ENCODE results near the gene OR14C36. TPM values are rescaled to one million over a fixed set of nuclear protein-coding genes. Genes with fewer than 3 reads are reported as not detected.
"Not testable (repeated sequence)": the region's sequence is repeated elsewhere in the genome, so short reads cannot be mapped to it uniquely, and the experiment has no call there.

The OR14C36 gene
- not detected for total RNA-seq
- polyA plus RNA-seq = not detected
- long read RNA-seq, donor 1 = 0 reads
- long read RNA-seq, donor 2 = 0 reads
- long read RNA-seq, donor 3 = 0 reads

DNA sequence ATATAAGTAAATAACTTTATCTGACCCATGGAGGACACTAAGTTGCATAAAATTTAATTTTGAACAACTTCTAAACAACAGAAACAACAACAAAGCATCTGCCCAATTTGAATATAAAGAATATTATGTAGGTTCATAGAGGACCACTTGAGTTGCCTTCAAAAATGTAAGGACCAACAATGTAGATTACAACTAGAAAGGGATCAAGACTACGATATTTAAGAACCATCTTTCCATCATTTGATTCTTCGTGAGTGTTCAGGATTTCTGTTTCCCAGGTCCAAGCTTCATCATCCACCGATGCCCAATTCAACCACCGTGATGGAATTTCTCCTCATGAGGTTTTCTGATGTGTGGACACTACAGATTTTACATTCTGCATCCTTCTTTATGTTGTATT lies at the start of gene OR14C36:
OR14C36 (plus strand) TSS at position 301 of the 400 bp plus-strand sequence; CDS start at position 301, 0 bp downstream.
- TF ChIP-seq EP300 (IDR thresholded peaks at IDR 0.05) (no peak), CTCF (IDR thresholded peaks at IDR 0.05) (no peak), POLR2A (IDR thresholded peaks at IDR 0.05) (no peak)
- intact Hi-C loops (cut with DNase I) = no loop called here
- no peaks in the 10 kb centered on the region for H3K9me3 ChIP-seq
- H3K4me1 ChIP-seq (ENCODE audit: insufficient read depth) = no peaks in the 10 kb centered on the region
- WGBS, 3 donors = 66 to 73% (median 70%) methylated on average over 4 of the region's 4 CpGs
- H3K27me3 ChIP-seq = no peaks in the 10 kb centered on the region
- no peak within 1 kb of the TSS for H3K4me3 ChIP-seq
- H3K36me3 ChIP-seq = no peaks in the 10 kb centered on the region
- no peak within 1 kb of the TSS for H3K27ac ChIP-seq
- no peak for DNase-seq

GRCh38 chr1:248303324-248303723 lies 45.3 kb upstream of the OR14C36 start, which contains the start of gene OR2T12:
OR2T12 (minus strand) TSS chr1:248303424; CDS start chr1:248295578, 7,846 bp downstream.
- H3K27ac ChIP-seq = no peak within 1 kb of the TSS
- no peak for DNase-seq
- TF ChIP-seq CTCF (IDR thresholded peaks at IDR 0.05) (no peak), POLR2A (IDR thresholded peaks at IDR 0.05) (no peak), EP300 (IDR thresholded peaks at IDR 0.05) (no peak)
- no peaks in the 10 kb centered on the region for H3K9me3 ChIP-seq
- H3K4me3 ChIP-seq = no peak within 1 kb of the TSS
- no peaks in the 10 kb centered on the region for H3K4me1 ChIP-seq (ENCODE audit: insufficient read depth)
- 78 to 85% (median 83%) methylated on average over 1 of the region's 1 CpG for WGBS, 3 donors
- no peaks in the 10 kb centered on the region for H3K36me3 ChIP-seq
- H3K27me3 ChIP-seq = no peaks in the 10 kb centered on the region
- intact Hi-C loops (cut with DNase I) = no loop called here

GRCh38 chr1:248305672-248306071 lies 42.9 kb upstream of the OR14C36 start:
- H3K4me1 ChIP-seq (ENCODE audit: insufficient read depth); H3K36me3 ChIP-seq; DNase-seq; H3K4me3 ChIP-seq; H3K27me3 ChIP-seq; H3K9me3 ChIP-seq; intact Hi-C loops (cut with DNase I); H3K27ac ChIP-seq: not testable (repeated sequence)
- WGBS, 3 donors = 69 to 77% (median 76%) methylated on average over 9 of the region's 9 CpGs

GRCh38 chr1:248306103-248306502 lies 42.5 kb upstream of the OR14C36 start:
- no peak for DNase-seq
- WGBS, 3 donors = 85 to 89% (median 86%) methylated on average over 18 to 19 of the region's 19 CpGs
- no peaks in the 10 kb centered on the region for H3K36me3 ChIP-seq

GRCh38 chr1:248306740-248307139 lies 41.8 kb upstream of the OR14C36 start:
- H3K36me3 ChIP-seq; H3K9me3 ChIP-seq; H3K4me3 ChIP-seq; H3K27me3 ChIP-seq; H3K27ac ChIP-seq; H3K4me1 ChIP-seq (ENCODE audit: insufficient read depth); intact Hi-C loops (cut with DNase I); DNase-seq: not testable (repeated sequence)
- WGBS, 3 donors = 75 to 85% (median 76%) methylated on average over 13 to 15 of the region's 15 CpGs

More at GRCh38 chr1:248306103-248306502, 42.5 kb upstream of the OR14C36 start:
- Histone ChIP-seq H3K9me3 (no peaks in the 10 kb centered on the region), H3K4me3 (no peak overlapping the region), H3K27ac (no peak overlapping the region), H3K4me1 (ENCODE audit: insufficient read depth) (no peaks in the 10 kb centered on the region), H3K27me3 (no peaks in the 10 kb centered on the region)
- intact Hi-C loops (cut with DNase I) = no loop called here
- TF ChIP-seq POLR2A (IDR thresholded peaks at IDR 0.05) = no peak
- TF ChIP-seq CTCF (IDR thresholded peaks at IDR 0.05) = no peak
- no peak for TF ChIP-seq EP300 (IDR thresholded peaks at IDR 0.05)

All from ovary (tissue), 10 donors.